Body of pancreas (tissue), 4 donors: ENCODE measurements around the gene DOCK9.

Experiments
- POLR2A ChIP-seq, 3 donors: fragments of 450-650 bp; IDR thresholded peaks; one replicate each; pipeline ENCODE4 v1.6.1; 2016; ENCODE audit warnings: antibody characterized with exemption in 3 of 3, mild to moderate bottlenecking in 2 of 3
- TF ChIP-seq, protein P1 (sequence below), 7 experiments: fragments of 450-650 bp in 4 of 7; fragments of 200-600 bp in 3 of 7; sonication (generic) in 3 of 7; IDR thresholded peaks; one replicate each; pipeline ENCODE4 v1.5.1; 2016 to 2019; ENCODE audit warnings: antibody characterized with exemption in 7 of 7

DNA sequence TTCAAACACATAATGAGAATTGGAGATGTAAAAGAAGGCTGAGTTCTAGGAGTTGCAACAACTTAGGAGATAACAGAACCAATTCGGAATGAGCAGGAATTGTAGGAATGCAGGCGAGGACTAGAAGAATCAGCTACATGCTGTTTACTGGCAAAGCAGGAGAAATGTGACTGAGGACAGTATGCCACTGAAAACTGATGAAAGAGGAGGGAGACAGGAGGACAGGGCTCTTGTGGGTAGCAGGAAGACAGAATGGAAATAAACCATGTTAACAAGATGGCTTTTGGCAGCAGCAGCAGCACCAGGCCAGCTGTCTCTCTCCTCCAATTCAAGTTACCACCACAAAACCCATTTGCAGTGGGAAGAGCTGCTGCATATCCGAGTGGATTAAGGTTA is 134.4 kb downstream of the DOCK9 start:
- TF ChIP-seq, protein P1, sequence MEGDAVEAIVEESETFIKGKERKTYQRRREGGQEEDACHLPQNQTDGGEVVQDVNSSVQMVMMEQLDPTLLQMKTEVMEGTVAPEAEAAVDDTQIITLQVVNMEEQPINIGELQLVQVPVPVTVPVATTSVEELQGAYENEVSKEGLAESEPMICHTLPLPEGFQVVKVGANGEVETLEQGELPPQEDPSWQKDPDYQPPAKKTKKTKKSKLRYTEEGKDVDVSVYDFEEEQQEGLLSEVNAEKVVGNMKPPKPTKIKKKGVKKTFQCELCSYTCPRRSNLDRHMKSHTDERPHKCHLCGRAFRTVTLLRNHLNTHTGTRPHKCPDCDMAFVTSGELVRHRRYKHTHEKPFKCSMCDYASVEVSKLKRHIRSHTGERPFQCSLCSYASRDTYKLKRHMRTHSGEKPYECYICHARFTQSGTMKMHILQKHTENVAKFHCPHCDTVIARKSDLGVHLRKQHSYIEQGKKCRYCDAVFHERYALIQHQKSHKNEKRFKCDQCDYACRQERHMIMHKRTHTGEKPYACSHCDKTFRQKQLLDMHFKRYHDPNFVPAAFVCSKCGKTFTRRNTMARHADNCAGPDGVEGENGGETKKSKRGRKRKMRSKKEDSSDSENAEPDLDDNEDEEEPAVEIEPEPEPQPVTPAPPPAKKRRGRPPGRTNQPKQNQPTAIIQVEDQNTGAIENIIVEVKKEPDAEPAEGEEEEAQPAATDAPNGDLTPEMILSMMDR (IDR thresholded peaks at IDR 0.05): no peak
- TF ChIP-seq POLR2A (IDR thresholded peaks at IDR 0.05): no peak
